C4-2B (cell line): ENCODE measurements around the gene LYPLAL1.
"Not testable (repeated sequence)": the region's sequence is repeated elsewhere in the genome, so short reads cannot be mapped to it uniquely, and the experiment has no call there.

Source experiments
- H3K27ac ChIP-seq: fragments of 450-650 bp; 2 replicates; pipeline ENCODE4 v1.5.1; 2017
- CTCF ChIP-seq: fragments of 450-650 bp; conservative IDR thresholded peaks from 2 replicates; pipeline ENCODE4 v1.5.1; 2017; ENCODE audit warnings: mild to moderate bottlenecking
- ZFX ChIP-seq: fragments of 450-650 bp; IDR thresholded peaks from 2 replicates; pipeline ENCODE4 v1.6.1; 2017

The LYPLAL1 gene

GRCh38 chr1:219235903-219236481, 62.3 kb downstream of the LYPLAL1 start:
- TF ChIP-seq CTCF: no peak
- no peak for TF ChIP-seq ZFX
- H3K27ac ChIP-seq: no peak overlapping the region

GRCh38 chr1:219236933-219237610, 63.4 kb downstream of the LYPLAL1 start:
- H3K27ac ChIP-seq: no peak overlapping the region
- TF ChIP-seq CTCF (no peak), ZFX (no peak)

GRCh38 chr1:219239518-219239917, 65.8 kb downstream of the LYPLAL1 start:
- no peak overlapping the region for H3K27ac ChIP-seq
- TF ChIP-seq CTCF (no peak), ZFX (no peak)

GRCh38 chr1:219244864-219245263, 71.2 kb downstream of the LYPLAL1 start:
- no peak overlapping the region for H3K27ac ChIP-seq
- TF ChIP-seq ZFX (no peak), CTCF (no peak)

- H3K27ac ChIP-seq: no peak overlapping the region
- TF ChIP-seq ZFX (no peak), CTCF (no peak)
Observed at GRCh38 chr1:219247441-219247840, 73.8 kb downstream of the LYPLAL1 start.

- H3K27ac ChIP-seq: not testable (repeated sequence)
Observed at GRCh38 chr1:219250468-219250867, 76.8 kb downstream of the LYPLAL1 start.

- H3K27ac ChIP-seq: no peak overlapping the region
- no peak for TF ChIP-seq ZFX
- TF ChIP-seq CTCF: no peak
Observed at GRCh38 chr1:219257751-219258150, 84.1 kb downstream of the LYPLAL1 start.

GRCh38 chr1:219261454-219261853, 87.8 kb downstream of the LYPLAL1 start:
- H3K27ac ChIP-seq: no peak overlapping the region
- TF ChIP-seq CTCF: no peak
- no peak for TF ChIP-seq ZFX
